H1 (cell line): ENCODE data around the gene MYO1D. TPM values are rescaled to one million over a fixed set of nuclear protein-coding genes. Genes with fewer than 3 reads are reported as not detected.

ENCODE experiments used
- CBX5 ChIP-seq: fragments of 300-800, 300-1000 bp; sonication (generic); IDR thresholded peaks from 2 replicates; pipeline ENCODE4 v1.7.1; 2016; ENCODE audit warnings: antibody characterized with exemption, low read length, low read depth
- EGR1 ChIP-seq: IDR thresholded peaks from 2 replicates; pipeline ENCODE4 v1.6.1; 2011; ENCODE audit warnings: low read depth, low read length, borderline replicate concordance
- GABPA ChIP-seq: IDR thresholded peaks from 2 replicates; pipeline ENCODE4 v1.6.1; 2011; ENCODE audit warnings: mild to moderate bottlenecking, low read length, moderate library complexity, borderline replicate concordance; ENCODE audit not compliant: insufficient read depth
- HDAC6 ChIP-seq: IDR thresholded peaks from one replicate; pipeline ENCODE4 v1.7.1; 2012; ENCODE audit warnings: low read depth, mild to moderate bottlenecking, inconsistent platforms, low read length, moderate library complexity
- SP1 ChIP-seq: IDR thresholded peaks from 2 replicates; pipeline ENCODE4 v1.6.1; 2011; ENCODE audit warnings: low read depth, low read length
- SUZ12 ChIP-seq: fragments of 200-600 bp; sonication (generic); IDR thresholded peaks from 2 replicates; pipeline ENCODE4 v1.6.1; 2012; ENCODE audit warnings: mild to moderate bottlenecking, inconsistent platforms, low read length, moderate library complexity, mixed read lengths
- polyA plus RNA-seq, 7 experiments: library from polyadenylated mRNA; depleted of rRNA in 3 of 7; stranded (reverse) in 5 of 7; unstranded in 2 of 7; fragments of >200 nt in 5 of 7; fragments of 200-250 nt in 2 of 7; gene quantifications; 1 replicate in 5 of 7; 2 replicates in 1 of 7; 4 replicates in 1 of 7; pipeline versions ENCODE4 v1.2.1 to v1.2.3, GENCODE V29; 2011 to 2013; ENCODE audit warnings: missing spikeins in 2 of 7, mixed read lengths in 2 of 7
- total RNA-seq: library from RNA; stranded (reverse); fragmentation: NEBNext Ultra II Directional; extraction: Animal tissue kit (Norgen Biotek cat#: 25700); gene quantifications from 2 replicates; pipeline ENCODE4 v1.2.1, GENCODE V29; 2021

Gene MYO1D
- total and polyA plus RNA-seq, 2 of the 8 experiments (the other 6 are each of a cell fraction or from before 2014, with no cell fraction given), result 6.5 to 25.4 TPM

- TF ChIP-seq GABPA (no peak), SP1 (no peak), SUZ12 (no peak), CBX5 (no peak), EGR1 (no peak), HDAC6 (no peak)
These were observed 397.8 kb downstream of the MYO1D start (continued) for GRCh38 chr17:32479074-32479617.
